Erythroblast (primary cell): ENCODE measurements around the gene ACER1.

Experiments used
- GATA1 ChIP-seq: IDR thresholded peaks from 2 replicates; pipeline ENCODE4 v1.6.1; 2011; ENCODE audit warnings: low read depth, mild to moderate bottlenecking, control low read depth, low read length, moderate library complexity
- POLR2A ChIP-seq: IDR thresholded peaks from 2 replicates; pipeline ENCODE4 v1.6.1; 2011; ENCODE audit warnings: mild to moderate bottlenecking, low read length

DNA sequence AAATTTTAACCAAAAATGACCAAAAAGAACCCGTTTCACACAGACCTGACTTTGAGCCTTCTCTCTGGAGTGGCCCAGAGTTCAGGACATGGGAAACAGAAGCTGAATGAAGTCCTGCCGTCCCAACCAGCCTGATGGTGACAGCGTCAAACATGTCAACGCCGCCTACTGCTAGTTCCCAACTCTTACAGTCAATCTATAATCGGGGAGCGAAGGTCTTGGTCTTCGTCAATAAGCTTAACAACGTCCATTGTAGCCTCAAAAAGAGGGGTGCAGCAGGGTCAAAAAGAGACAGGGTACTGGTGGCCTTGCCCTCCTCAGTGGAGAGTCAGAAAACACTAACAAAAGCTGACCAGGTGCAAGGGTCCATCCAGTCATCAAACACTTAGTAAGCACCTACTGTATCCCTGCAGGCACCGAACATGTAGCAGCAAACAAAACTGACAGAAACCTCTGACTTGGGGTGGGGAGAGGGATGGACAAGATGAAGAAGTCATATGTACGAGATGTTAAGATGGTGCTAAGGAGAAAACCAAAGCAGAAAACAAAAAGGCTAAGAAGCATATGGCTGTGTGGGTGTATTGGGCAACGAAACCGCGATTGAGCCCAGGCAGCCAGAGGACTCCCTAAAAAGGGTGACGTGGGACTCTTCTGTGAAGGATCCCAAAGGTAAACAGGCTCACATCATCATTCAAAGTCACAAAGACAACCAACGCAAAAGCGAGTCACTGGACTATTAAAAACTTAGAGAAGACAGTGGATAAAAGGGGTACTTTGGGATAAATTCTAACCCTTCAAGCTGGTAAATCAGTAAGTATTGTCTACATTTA, 65.6 kb downstream of the ACER1 start:
- TF ChIP-seq POLR2A = no peak
- TF ChIP-seq GATA1 = no peak
